DND-41 (cell line): ENCODE data around the gene HECA.

Experiments used
- EZH2 ChIP-seq: IDR thresholded peaks from 3 replicates; pipeline ENCODE4 v1.6.1; 2012; ENCODE audit warnings: borderline replicate concordance, low read depth, mild to moderate bottlenecking, moderate library complexity, low read length, inconsistent platforms; ENCODE audit not compliant: severe bottlenecking
- TF ChIP-seq, protein P1 (sequence below): IDR thresholded peaks from 2 replicates; pipeline ENCODE4 v1.5.1; 2012; ENCODE audit warnings: borderline replicate concordance, low read length, moderate library complexity, mild to moderate bottlenecking; ENCODE audit not compliant: poor library complexity, severe bottlenecking; ENCODE audit errors: extremely low read depth

DNA sequence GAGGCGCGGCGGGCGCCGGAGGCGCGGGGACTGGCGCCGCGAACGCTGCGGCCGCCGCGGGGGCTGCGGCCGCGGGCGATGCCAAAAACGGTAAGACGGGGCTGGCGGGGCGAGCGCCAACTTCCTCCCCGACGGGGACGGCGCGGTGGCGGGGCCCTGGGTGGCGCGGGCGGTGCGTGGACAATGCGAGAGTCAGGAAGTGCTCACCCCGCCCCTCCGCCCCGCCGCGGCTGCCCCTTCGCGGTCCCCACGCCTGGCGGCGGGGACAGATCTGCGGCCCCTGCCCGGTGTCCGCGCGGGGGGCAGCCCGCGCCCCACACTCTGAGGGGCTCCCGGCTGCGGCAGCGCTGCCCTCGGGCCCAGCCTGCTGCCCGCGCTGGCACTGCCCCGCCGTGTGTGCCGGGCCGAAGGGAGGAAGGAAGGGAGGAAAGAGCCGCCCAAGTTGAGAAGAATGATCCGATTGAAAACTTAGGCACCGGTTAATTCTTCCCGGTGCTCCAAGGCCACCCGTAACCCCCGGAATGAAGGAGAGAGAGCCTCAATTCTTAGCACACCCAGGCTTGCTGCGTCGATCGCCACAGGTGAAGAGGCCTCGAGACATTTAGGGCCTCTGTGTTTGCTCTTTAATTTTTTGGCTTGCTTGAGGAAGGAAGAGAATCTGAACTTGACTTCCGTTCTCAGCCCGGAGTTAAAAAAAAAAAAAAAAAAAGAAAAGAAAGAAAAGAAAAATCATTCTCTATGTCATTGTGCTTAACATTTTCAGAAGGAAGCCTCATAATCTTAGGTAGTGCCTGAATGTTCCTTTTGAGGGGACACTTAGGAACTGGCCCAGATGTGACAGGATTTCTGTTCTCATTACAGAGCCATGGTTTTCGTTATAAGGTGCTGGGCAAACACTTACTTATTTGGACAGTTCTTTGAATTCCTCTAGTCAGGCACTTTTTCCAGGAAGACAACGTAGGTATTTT, 982 bp downstream of the HECA start:
- TF ChIP-seq, protein P1, sequence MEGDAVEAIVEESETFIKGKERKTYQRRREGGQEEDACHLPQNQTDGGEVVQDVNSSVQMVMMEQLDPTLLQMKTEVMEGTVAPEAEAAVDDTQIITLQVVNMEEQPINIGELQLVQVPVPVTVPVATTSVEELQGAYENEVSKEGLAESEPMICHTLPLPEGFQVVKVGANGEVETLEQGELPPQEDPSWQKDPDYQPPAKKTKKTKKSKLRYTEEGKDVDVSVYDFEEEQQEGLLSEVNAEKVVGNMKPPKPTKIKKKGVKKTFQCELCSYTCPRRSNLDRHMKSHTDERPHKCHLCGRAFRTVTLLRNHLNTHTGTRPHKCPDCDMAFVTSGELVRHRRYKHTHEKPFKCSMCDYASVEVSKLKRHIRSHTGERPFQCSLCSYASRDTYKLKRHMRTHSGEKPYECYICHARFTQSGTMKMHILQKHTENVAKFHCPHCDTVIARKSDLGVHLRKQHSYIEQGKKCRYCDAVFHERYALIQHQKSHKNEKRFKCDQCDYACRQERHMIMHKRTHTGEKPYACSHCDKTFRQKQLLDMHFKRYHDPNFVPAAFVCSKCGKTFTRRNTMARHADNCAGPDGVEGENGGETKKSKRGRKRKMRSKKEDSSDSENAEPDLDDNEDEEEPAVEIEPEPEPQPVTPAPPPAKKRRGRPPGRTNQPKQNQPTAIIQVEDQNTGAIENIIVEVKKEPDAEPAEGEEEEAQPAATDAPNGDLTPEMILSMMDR: no peak
- no peak for TF ChIP-seq EZH2
